Measurements from ENCODE around the gene PCBP2. TPM values are rescaled to one million over a fixed set of nuclear protein-coding genes. Genes with fewer than 3 reads are reported as not detected.

The PCBP2 gene
- polyA plus RNA-seq, 1 of the 3 experiments (the other 2 are of a cell fraction) = 368 TPM

DNA sequence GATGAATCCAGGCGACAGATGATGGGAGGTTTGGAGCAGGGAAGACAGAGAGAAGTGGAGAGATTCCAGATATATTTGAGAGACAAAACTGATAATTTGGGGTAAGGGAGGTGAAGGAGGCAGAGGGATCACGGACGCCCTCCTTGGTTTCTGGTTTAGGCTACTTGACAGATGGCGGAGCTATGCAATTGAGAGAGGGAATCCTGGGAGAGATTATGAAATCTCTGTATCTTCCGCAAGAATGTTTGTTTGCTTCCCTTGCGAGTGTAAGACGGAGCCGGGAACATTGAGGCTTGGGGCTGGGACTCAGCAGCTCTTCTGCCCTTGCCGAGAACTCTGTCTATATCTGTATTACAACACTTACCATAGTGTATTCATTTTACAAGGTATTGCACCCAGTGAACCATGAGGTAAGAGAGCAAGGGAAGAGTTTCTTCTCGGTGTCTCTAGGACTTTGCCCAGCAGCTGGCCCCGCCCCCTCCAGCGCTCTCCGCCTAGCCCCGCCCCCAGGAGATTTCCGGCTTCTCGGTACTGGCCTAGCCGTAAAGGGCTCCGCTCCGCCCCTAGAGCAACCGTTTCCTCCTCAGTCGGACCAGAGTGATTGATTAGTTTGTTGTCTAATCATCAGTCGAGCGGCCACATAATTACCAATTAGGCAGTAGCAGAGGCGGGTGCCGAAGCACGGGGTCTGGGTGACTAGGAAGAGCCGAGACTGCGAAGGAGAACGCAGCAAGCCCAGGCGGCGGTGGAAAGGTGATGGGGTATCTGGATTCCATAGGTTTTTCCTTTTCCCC lies 10.7 kb upstream of the PCBP2 start, which contains the start of gene PRR13 (continued):
- TF ChIP-seq REST (IDR thresholded peaks at IDR 0.05; ENCODE audit: low read depth, low read length) (no peak), YY1 (IDR thresholded peaks at IDR 0.05; ENCODE audit: low read depth) (peak; percentile 75)
- TF ChIP-seq, protein P1, sequence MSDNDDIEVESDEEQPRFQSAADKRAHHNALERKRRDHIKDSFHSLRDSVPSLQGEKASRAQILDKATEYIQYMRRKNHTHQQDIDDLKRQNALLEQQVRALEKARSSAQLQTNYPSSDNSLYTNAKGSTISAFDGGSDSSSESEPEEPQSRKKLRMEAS (IDR thresholded peaks at IDR 0.05; ENCODE audit: low read depth) = peak; percentile 61; the same call in 1 of the 2 replicates

- DNase-seq = no peak
- Histone ChIP-seq H3K27me3 (ENCODE audit: insufficient read depth) (no peaks in the 10 kb centered on the region), H3K4me3 (ENCODE audit: low read depth in 2 of 2, low read length in 1 of 2) (no peak overlapping the region), H3K4me1 (ENCODE audit: control insufficient read depth in 1 of 2, insufficient read depth in 2 of 2, low read depth in 1 of 2, low read length in 1 of 2) (peaks cover 0 to 7% of the 10 kb centered on the region in 2 experiments; a peak in 1 of 4 replicates), H4K20me1 (ENCODE audit: insufficient read depth) (no peaks in the 10 kb centered on the region), H3K9me2 (no peaks in the 10 kb centered on the region), H3K79me2 (ENCODE audit: insufficient read depth) (peaks cover 34% of the 10 kb centered on the region), H3K27ac (ENCODE audit: low read depth in 2 of 2, low read length in 1 of 2) (no peak overlapping the region), H3K9ac (no peak overlapping the region), H3F3A (replicated peaks; ENCODE audit: insufficient read depth) (peaks cover 11% of the 10 kb centered on the region), H3K9me3 (no peaks in the 10 kb centered on the region), H3K36me3 (replicated peaks in 1 of 2; ENCODE audit: control insufficient read depth in 1 of 2, insufficient read depth in 2 of 2, low read length in 1 of 2) (peaks cover 11 to 20% of the 10 kb centered on the region in 2 experiments), H2AFZ (ENCODE audit: low read depth) (no peak overlapping the region), H3K4me2 (0 out of 2 replicates have a peak overlapping the region, but pooled peaks have one; percentile 8)
- WGBS (ENCODE audit: low lambda C conversion rate) = 91% methylated on average over 4 of the region's 4 CpGs
- POLR2A ChIA-PET = no interaction called here
- CTCF ChIA-PET = interaction anchor here (1.6 kb wide), 1 partner anchor 92 kb away, joined by 3 read pairs; no protein-coding TSS in a partner anchor
- TF ChIP-seq RXRA (IDR thresholded peaks at IDR 0.05; ENCODE audit: borderline replicate concordance, low read depth) (no peak), MEF2A (IDR thresholded peaks at IDR 0.05; ENCODE audit: borderline replicate concordance, low read depth) (no peak), RFX5 (IDR thresholded peaks at IDR 0.05; ENCODE audit: low read length) (no peak), RAD21 (IDR thresholded peaks at IDR 0.05; ENCODE audit: low read length) (no peak), TAF1 (IDR thresholded peaks at IDR 0.05; ENCODE audit: borderline replicate concordance, low read depth, low read length) (no peak), TEAD4 (IDR thresholded peaks at IDR 0.05; ENCODE audit: borderline replicate concordance, insufficient read depth) (no peak), ELF1 (IDR thresholded peaks at IDR 0.05) (no peak), SIN3A (IDR thresholded peaks at IDR 0.05; ENCODE audit: borderline replicate concordance, low read depth, low read length) (no peak), SMC3 (IDR thresholded peaks at IDR 0.05; ENCODE audit: low read depth, low read length) (no peak), GATA2 (CRISPR knock-in tag; IDR thresholded peaks at IDR 0.05) (no peak), TCF12 (IDR thresholded peaks at IDR 0.05) (no peak), FOXM1 (IDR thresholded peaks at IDR 0.05; ENCODE audit: low read depth) (no peak), YY1 (IDR thresholded peaks at IDR 0.05; ENCODE audit: low read depth) (no peak), CTCF (IDR thresholded peaks at IDR 0.05) (no peak), NRF1 (IDR thresholded peaks at IDR 0.05; ENCODE audit: low read depth, low read length) (no peak), CHD2 (IDR thresholded peaks at IDR 0.05; ENCODE audit: low read length, partially characterized antibody) (no peak), POLR2AphosphoS5 (IDR thresholded peaks at IDR 0.05; ENCODE audit: low read depth, low read length) (no peak)
- TF ChIP-seq, protein P2, sequence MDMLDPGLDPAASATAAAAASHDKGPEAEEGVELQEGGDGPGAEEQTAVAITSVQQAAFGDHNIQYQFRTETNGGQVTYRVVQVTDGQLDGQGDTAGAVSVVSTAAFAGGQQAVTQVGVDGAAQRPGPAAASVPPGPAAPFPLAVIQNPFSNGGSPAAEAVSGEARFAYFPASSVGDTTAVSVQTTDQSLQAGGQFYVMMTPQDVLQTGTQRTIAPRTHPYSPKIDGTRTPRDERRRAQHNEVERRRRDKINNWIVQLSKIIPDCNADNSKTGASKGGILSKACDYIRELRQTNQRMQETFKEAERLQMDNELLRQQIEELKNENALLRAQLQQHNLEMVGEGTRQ (IDR thresholded peaks at IDR 0.05; ENCODE audit: borderline replicate concordance, low read depth, low read length) = no peak
These were observed 7.9 kb upstream of the PCBP2 start for GRCh38 chr12:53443955-53444354.
